Testis (tissue), 2 donors: ENCODE data around the gene IL16.

ENCODE experiments used
- CTCF ChIP-seq, 3 experiments: fragments of 450-650 bp in 2 of 3; fragments of 200-600 bp in 1 of 3; sonication (generic) in 1 of 3; IDR thresholded peaks; one replicate each; pipeline ENCODE4 v1.5.1; 2016 to 2019; ENCODE audit warnings: antibody characterized with exemption in 3 of 3, mild to moderate bottlenecking in 2 of 3, moderate library complexity in 1 of 3
- POLR2A ChIP-seq: fragments of 450-650 bp; IDR thresholded peaks from one replicate; pipeline ENCODE4 v1.6.1; 2017; ENCODE audit warnings: antibody characterized with exemption, mild to moderate bottlenecking, moderate library complexity

GRCh38 chr15:81298611-81299010, 101.9 kb downstream of the IL16 start:
- TF ChIP-seq CTCF (IDR thresholded peaks at IDR 0.05): no peak
- TF ChIP-seq POLR2A: no peak
